MM.1S (cell line): ENCODE data around the gene RAB33A.

Source experiments
- EZH2 ChIP-seq: fragments of 300-600 bp; sonication (generic); optimal IDR thresholded peaks from 2 replicates; pipeline ENCODE3; 2017; ENCODE audit warnings: low read depth, mild to moderate bottlenecking, antibody characterized with exemption, low read length, mixed read lengths
- TF ChIP-seq, protein P1 (sequence below): fragments of 300-600 bp; sonication (generic); IDR thresholded peaks from 2 replicates; pipeline ENCODE4 v1.5.1; 2016; ENCODE audit warnings: antibody characterized with exemption, low read length, mixed read lengths

DNA sequence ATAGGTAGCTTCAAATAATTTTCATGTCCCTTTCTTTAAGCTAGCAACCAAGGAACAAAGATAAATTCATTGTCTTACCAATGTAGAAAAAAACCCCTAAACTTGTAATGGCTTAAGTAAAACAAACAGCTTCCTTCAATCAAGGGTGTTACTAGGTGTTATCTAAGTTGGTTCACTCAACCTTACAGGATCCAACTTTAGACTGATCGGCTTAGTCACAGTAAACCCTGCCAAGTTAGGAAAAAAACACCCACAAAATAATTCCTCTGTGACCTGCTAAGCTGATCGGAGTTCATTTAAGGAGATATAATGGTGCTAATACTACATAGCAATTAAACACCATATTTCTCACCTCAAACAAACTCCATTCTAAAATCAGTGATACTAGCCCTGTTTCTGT, 16.2 kb upstream of the RAB33A start:
- TF ChIP-seq, protein P1, sequence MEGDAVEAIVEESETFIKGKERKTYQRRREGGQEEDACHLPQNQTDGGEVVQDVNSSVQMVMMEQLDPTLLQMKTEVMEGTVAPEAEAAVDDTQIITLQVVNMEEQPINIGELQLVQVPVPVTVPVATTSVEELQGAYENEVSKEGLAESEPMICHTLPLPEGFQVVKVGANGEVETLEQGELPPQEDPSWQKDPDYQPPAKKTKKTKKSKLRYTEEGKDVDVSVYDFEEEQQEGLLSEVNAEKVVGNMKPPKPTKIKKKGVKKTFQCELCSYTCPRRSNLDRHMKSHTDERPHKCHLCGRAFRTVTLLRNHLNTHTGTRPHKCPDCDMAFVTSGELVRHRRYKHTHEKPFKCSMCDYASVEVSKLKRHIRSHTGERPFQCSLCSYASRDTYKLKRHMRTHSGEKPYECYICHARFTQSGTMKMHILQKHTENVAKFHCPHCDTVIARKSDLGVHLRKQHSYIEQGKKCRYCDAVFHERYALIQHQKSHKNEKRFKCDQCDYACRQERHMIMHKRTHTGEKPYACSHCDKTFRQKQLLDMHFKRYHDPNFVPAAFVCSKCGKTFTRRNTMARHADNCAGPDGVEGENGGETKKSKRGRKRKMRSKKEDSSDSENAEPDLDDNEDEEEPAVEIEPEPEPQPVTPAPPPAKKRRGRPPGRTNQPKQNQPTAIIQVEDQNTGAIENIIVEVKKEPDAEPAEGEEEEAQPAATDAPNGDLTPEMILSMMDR: no peak
- no peak for TF ChIP-seq EZH2
